Esophagus muscularis mucosa (tissue), 4 donors: ENCODE results near the gene SUGP1. TPM values are rescaled to one million over a fixed set of nuclear protein-coding genes. Genes with fewer than 3 reads are reported as not detected.

ENCODE experiments used
- DNase-seq: peaks from one replicate; pipeline ENCODE4 v3.0.0-alpha.2; 2017; ENCODE audit errors: extremely low spot score
- H3K27ac ChIP-seq, 4 donors: fragments of 200-600 bp; sonication (generic); replicated peaks in 1 of 4; 1 replicate in 3 of 4; 2 replicates in 1 of 4; pipeline ENCODE4 v1.5.1; 2016 to 2019; ENCODE audit warnings: mild to moderate bottlenecking in 1 of 4
- H3K27me3 ChIP-seq, 4 donors: fragments of 200-600 bp; sonication (generic); one replicate each; pipeline versions ENCODE4 v1.5.1 to v1.6.0; 2016 to 2019
- H3K36me3 ChIP-seq, 4 donors: fragments of 200-600 bp; sonication (generic); one replicate each; pipeline ENCODE4 v1.5.1; 2016 to 2019
- H3K4me1 ChIP-seq, 4 donors: fragments of 200-600 bp; sonication (generic); one replicate each; pipeline ENCODE4 v1.5.1; 2016 to 2019
- H3K4me3 ChIP-seq, 4 donors: fragments of 200-600 bp; sonication (generic); 1 replicate in 2 of 4; 2 replicates in 2 of 4; pipeline ENCODE4 v1.5.1; 2016 to 2019; ENCODE audit warnings: mild to moderate bottlenecking in 4 of 4, moderate library complexity in 1 of 4
- H3K9me3 ChIP-seq, 4 donors: fragments of 200-600 bp; sonication (generic); 1 replicate in 3 of 4; 2 replicates in 1 of 4; pipeline ENCODE4 v1.5.1; 2016 to 2019
- EP300 ChIP-seq: sonication (generic); formaldehyde crosslinking; IDR thresholded peaks from one replicate; pipeline ENCODE4 v1.6.1; 2017; ENCODE audit warnings: antibody characterized with exemption
- POLR2A ChIP-seq: fragments of 450-650 bp; IDR thresholded peaks from one replicate; pipeline ENCODE4 v1.6.1; 2017; ENCODE audit warnings: antibody characterized with exemption, moderate library complexity, mild to moderate bottlenecking, low read depth
- POLR2AphosphoS5 ChIP-seq, 2 donors: sonication (generic); formaldehyde crosslinking; IDR thresholded peaks; one replicate each; pipeline ENCODE4 v1.6.1; 2017; ENCODE audit warnings: antibody characterized with exemption in 2 of 2
- WGBS: methylation state at CpG from one replicate; pipeline ENCODE4 v1.1.5; 2018; 5-methylcytosine and 5-hydroxymethylcytosine counted together
- intact Hi-C: fragments of 100-400 bp; cut with DNase I; formaldehyde crosslinking; loops from one replicate; pipeline ENCODE4 v1.15.1; 2023
- total RNA-seq, 4 donors: library from RNA; depleted of rRNA; stranded (reverse); fragments of >200 nt; gene quantifications; one replicate each; pipeline versions ENCODE4 v1.1.0 to v1.2.1, GENCODE V29; 2016
- TF ChIP-seq, protein P1 (sequence below), 3 experiments: fragments of 200-600 bp in 2 of 3; fragments of 450-650 bp in 1 of 3; sonication (generic) in 2 of 3; IDR thresholded peaks; one replicate each; pipeline ENCODE4 v1.5.1; 2017 to 2019; ENCODE audit warnings: antibody characterized with exemption in 3 of 3, mild to moderate bottlenecking in 2 of 3, moderate library complexity in 1 of 3

Gene SUGP1
- total RNA-seq, 4 donors from 2014 or later, result 26.0 to 43.8 (median 30.8) TPM

DNA sequence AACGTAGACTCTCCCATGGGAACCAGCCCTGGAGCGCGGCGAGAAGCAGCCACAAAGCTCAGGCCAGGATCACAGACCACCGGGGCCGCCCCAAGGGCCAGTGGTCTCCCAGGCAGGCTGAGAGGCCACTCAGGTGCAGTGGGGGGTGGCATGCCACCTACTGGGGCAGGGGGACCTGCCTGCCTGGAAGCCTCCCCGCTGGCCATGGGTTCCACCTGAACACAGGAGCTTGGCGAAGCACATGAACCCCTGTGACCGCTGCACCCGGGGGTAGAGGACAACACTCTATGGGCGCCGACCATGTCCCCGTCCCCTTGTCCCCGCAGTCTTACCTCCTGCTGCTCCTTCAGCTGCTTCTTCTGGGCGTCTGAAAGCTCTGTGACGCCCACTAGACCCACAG is 40.5 kb downstream of the SUGP1 start:
- TF ChIP-seq POLR2AphosphoS5 (IDR thresholded peaks at IDR 0.05) (no peak), EP300 (no peak), POLR2A (no peak)
- TF ChIP-seq, protein P1, sequence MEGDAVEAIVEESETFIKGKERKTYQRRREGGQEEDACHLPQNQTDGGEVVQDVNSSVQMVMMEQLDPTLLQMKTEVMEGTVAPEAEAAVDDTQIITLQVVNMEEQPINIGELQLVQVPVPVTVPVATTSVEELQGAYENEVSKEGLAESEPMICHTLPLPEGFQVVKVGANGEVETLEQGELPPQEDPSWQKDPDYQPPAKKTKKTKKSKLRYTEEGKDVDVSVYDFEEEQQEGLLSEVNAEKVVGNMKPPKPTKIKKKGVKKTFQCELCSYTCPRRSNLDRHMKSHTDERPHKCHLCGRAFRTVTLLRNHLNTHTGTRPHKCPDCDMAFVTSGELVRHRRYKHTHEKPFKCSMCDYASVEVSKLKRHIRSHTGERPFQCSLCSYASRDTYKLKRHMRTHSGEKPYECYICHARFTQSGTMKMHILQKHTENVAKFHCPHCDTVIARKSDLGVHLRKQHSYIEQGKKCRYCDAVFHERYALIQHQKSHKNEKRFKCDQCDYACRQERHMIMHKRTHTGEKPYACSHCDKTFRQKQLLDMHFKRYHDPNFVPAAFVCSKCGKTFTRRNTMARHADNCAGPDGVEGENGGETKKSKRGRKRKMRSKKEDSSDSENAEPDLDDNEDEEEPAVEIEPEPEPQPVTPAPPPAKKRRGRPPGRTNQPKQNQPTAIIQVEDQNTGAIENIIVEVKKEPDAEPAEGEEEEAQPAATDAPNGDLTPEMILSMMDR (IDR thresholded peaks at IDR 0.05), result no peak
- no peak for DNase-seq
- no peaks in the 10 kb centered on the region for H3K4me1 ChIP-seq
- no peak overlapping the region for H3K27ac ChIP-seq
- no peak overlapping the region for H3K4me3 ChIP-seq
- intact Hi-C loops, result no loop called here
- H3K9me3 ChIP-seq, result no peaks in the 10 kb centered on the region
- 98% methylated on average over 11 of the region's 16 CpGs for WGBS
- peaks cover 0 to under 1% (median 0%) of the 10 kb centered on the region in 4 donors for H3K27me3 ChIP-seq
- peaks cover 60 to 100% (median 90%) of the 10 kb centered on the region in 4 donors for H3K36me3 ChIP-seq

DNA sequence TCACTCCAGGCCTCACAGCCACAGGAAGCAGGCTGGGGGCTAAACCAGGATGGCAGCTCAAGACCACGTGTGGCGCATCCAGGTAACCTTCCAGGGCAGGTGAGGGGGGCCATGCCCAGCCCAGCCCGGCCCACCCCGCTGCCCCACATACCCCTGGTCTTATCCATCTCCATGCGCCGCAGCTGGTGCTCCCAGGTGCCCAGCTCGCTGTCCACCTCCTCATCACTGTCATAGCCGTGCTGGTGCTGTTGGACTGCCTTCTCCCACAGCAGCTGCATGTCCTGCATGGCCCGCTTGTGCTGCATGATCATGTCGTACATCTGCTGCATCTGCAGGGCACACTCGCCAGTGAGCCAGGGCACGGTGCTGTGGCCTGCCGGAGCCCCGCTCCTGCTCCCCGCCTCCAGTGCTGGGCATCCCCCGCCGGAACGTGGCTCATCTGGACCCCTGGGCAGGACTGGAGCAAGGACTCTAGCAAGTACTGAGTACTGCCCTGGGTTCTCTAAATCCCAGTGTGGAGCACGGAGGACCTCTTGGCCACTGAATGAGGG is 41.2 kb downstream of the SUGP1 start:
- Histone ChIP-seq H3K9me3 (no peaks in the 10 kb centered on the region), H3K4me3 (no peak overlapping the region), H3K36me3 (peaks cover 59 to 94% (median 87%) of the 10 kb centered on the region in 4 donors), H3K27ac (no peak overlapping the region), H3K4me1 (peaks cover 0 to 3% (median 0%) of the 10 kb centered on the region in 4 donors), H3K27me3 (peaks cover 0 to 6% (median 0%) of the 10 kb centered on the region in 4 donors)
- 98% methylated on average over 9 of the region's 19 CpGs for WGBS
- intact Hi-C loops, result no loop called here
- TF ChIP-seq EP300, result no peak
- TF ChIP-seq POLR2A, result no peak
- no peak for TF ChIP-seq POLR2AphosphoS5 (IDR thresholded peaks at IDR 0.05)
- TF ChIP-seq, protein P1 (IDR thresholded peaks at IDR 0.05), result no peak
- DNase-seq, result no peak

DNA sequence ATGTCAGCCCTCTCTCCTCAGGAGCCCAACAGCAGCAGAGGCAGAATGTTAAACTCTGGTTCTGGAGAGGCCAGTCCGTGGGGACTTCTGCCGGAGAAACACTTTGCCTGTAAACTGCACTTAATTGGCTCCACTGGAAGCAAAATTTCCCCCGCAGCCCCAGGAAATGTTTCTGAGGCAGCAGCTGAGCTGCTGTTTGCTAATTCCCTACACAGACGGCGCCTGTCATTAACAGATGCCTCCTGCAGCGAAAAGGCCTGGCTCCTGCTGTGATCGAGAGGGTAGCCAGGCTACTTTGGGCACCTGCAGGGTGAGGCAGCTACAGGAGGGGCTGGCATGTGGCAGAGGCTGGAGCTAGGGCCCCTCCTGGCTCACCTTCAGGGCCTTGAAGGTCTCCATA is 42.0 kb downstream of the SUGP1 start:
- no peak overlapping the region for H3K27ac ChIP-seq
- TF ChIP-seq POLR2AphosphoS5 (IDR thresholded peaks at IDR 0.05) (no peak), POLR2A (no peak), EP300 (no peak)
- TF ChIP-seq, protein P1 (IDR thresholded peaks at IDR 0.05), result no peak
- 91% methylated on average over 5 of the region's 7 CpGs for WGBS
- intact Hi-C loops, result no loop called here
- no peak for DNase-seq
- H3K9me3 ChIP-seq, result no peaks in the 10 kb centered on the region
- no peak overlapping the region for H3K4me3 ChIP-seq
- peaks cover 0 to 14% (median 1%) of the 10 kb centered on the region in 4 donors for H3K27me3 ChIP-seq
- peaks cover 51 to 86% (median 80%) of the 10 kb centered on the region in 4 donors for H3K36me3 ChIP-seq
- H3K4me1 ChIP-seq, result peaks cover 2 to 9% (median 4%) of the 10 kb centered on the region in 4 donors

DNA sequence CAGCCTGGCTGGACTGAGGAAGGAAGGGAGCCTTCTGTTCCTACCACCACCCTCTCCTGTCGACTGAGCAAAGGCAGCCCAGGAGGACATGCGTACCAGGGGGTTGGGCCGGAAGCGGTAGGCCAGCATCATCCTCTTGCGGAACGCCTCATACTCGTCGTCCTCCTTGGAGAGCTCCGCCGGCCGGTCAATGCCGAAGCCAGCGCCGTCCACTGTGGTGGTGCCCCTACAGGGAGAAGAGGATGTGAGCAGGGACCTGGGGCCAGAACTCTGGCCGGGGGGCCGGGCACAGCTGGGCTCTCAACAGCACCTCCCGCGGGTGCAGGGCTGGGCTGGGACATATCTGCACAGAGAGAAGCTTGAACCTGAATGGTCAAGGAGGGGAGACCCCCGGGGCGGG is 43.5 kb downstream of the SUGP1 start:
- Histone ChIP-seq H3K36me3 (peaks cover 44 to 72% (median 69%) of the 10 kb centered on the region in 4 donors), H3K27ac (no peak overlapping the region), H3K27me3 (peaks cover 0 to 27% (median 4%) of the 10 kb centered on the region in 4 donors), H3K4me1 (peaks cover 5 to 18% (median 12%) of the 10 kb centered on the region in 4 donors), H3K9me3 (no peaks in the 10 kb centered on the region), H3K4me3 (no peak overlapping the region)
- WGBS, result 93% methylated on average over 18 of the region's 20 CpGs
- DNase-seq, result no peak
- no peak for TF ChIP-seq EP300
- no peak for TF ChIP-seq POLR2AphosphoS5 (IDR thresholded peaks at IDR 0.05)
- TF ChIP-seq POLR2A, result no peak
- TF ChIP-seq, protein P1 (IDR thresholded peaks at IDR 0.05), result no peak
- intact Hi-C loops, result no loop called here

DNA sequence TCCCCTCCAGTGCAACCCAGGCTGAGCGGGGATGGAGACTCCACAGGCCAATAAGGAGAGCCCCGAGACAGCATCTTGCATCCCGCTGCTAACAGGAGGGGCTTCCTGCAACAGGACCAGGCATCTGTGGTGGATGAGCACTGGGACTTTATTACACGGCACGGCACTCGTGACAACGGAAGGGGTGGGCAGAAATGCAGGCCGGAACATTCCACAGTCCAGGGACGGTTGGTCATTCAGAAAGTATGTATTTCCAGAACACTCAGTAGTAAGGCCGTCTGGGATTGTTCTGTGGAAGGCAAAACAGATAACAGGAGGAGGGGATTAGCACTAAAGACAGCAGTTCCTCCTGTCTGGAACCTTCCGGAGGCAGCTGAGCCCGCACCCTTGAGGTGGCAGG is 43.9 kb downstream of the SUGP1 start:
- Histone ChIP-seq H3K36me3 (peaks cover 44 to 67% (median 64%) of the 10 kb centered on the region in 4 donors), H3K4me3 (no peak overlapping the region), H3K27ac (no peak overlapping the region)

More for the DNA sequence above, 43.9 kb downstream of the SUGP1 start:
- peaks cover 5 to 18% (median 12%) of the 10 kb centered on the region in 4 donors for H3K4me1 ChIP-seq
- TF ChIP-seq POLR2A, result no peak
- TF ChIP-seq EP300, result no peak
- no peak for DNase-seq
- intact Hi-C loops, result no loop called here
- peaks cover 0 to 27% (median 4%) of the 10 kb centered on the region in 4 donors for H3K27me3 ChIP-seq
- H3K9me3 ChIP-seq, result no peaks in the 10 kb centered on the region
- WGBS, result 88% methylated on average over 12 of the region's 12 CpGs
